GM12892 (cell line): ENCODE results near the gene SRD5A2.

Experiments used
- POLR2A ChIP-seq: IDR thresholded peaks from 2 replicates; pipeline ENCODE4 v1.6.1; 2011; ENCODE audit warnings: low read depth, low read length, control low read depth
- TAF1 ChIP-seq: IDR thresholded peaks from 2 replicates; pipeline ENCODE4 v1.6.1; 2011; ENCODE audit warnings: low read depth, mild to moderate bottlenecking, control low read depth, low read length, borderline replicate concordance

DNA sequence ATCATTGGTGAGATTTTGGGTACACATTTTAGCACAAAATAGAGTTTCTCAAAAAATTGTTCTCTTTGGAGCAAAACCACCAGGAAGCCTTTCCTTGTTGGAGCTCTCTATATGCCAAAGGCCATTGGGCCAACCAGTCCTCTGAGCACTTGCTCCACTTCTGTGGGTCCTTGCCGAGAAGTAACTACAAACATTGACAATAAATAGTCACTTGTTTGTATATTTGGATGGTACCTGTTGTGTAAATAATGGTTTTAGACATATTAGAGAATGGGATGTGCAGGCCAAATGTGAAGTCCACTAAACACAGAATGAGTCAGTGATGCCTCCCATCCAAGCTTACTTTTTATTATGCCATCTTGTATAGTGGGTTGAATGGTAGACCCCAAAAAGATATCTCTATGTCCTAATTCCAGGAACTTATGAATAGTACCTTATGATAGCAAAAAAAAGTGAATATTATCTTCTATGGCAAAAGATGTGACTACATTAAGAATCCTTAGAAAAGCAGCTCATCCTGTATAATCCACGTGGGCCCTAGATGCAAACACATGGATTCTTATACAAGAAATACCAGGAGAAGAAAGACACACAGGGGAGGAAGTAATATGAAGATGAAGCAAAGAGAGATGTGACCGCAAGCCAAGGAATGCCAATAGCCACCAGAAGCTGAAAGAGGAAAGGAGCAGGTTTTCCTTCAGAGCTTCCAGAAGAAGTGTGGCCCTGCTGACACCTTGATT, 24.6 kb downstream of the SRD5A2 start:
- TF ChIP-seq POLR2A (no peak), TAF1 (no peak)
